ENCODE measurements around the gene PLCH1.
"Not testable (repeated sequence)": the region's sequence is repeated elsewhere in the genome, so short reads cannot be mapped to it uniquely, and the experiment has no call there.

Gene PLCH1

DNA sequence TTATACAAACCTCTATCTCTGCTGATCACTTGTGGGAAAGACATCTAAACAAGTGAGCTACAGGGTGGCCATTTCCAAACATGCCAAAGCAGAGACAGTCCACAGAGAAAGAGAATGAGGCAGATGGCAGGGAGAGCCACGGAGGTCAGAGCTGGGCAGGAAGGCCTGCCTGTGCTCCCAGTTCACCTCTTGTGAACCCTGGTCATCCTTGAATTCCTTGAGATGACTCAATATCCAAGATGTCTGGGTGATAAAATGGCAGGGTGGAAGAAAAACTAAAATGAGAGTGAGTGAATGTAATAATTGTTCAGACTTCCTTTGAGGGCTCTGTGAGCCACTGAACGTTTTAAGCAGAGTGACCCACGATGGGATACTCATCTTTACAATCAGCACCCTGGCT lies 104.8 kb downstream of the PLCH1 start:
- DNase-seq, result no peak

DNA sequence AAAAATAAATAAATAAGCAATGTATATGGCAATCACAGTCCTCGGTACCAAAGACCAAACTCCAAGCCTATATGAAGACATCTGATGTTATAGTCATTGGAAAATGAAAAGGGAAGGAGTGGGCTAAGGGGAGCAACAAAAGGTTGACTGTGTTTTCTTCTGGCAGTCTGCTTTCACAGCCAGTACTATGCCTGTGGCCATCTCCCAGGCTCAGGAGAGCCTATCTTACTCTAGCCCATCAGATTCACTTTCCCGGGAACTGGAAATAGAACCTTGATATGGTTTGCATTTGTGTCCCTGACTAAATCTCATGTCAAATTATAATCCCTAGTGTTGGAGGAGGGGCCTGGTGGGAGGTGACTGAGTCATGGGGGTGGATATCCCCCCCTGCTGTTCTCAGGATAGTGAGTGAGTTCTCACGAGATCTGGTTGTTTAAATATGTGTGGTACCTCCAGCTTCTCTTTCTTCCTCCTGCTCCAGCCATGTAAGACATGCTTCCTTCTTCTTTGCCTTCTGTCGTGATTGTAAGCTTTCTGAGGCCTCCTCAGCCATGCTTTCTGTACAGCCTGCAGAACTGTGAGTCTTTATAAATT lies 105.3 kb downstream of the PLCH1 start:
- no peak for DNase-seq

DNA sequence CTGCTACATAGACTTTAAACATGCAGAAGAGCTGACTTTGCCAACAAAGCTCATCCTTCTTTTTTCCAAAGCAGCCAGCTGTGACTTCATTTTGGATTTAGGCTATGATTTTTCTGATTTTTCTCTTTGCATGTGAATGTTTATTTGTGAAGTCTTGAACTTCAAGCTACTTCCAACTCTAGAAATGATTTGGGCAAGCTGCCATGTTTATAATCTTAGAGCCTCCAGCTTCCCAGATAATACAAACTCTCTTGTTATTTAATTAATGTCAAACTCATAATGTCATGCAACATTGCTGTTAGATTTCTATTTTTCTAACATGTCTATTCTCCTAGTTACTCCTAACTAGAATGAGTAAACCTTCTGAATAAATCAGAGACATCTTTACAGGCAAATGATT lies 106.4 kb downstream of the PLCH1 start:
- not testable (repeated sequence) for DNase-seq

DNA sequence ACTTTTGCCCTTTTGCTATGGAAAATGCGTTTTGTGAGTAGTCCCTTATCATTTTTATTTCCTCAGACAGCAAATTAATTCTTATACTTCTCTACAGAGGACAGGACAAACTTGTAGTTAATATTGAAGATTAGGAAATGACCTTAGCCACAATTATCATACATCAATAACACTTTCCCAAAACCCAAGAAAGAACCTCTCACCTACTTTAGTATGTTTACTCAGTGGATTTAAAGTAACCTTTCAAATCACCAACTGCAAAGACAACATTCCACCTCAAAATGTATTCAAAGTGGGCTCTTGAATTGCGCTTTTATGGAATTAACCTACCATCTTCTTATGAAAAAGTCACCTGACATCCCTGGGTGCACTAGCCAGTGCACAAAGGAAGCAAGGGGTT lies 107.3 kb downstream of the PLCH1 start:
- no peak for DNase-seq

DNA sequence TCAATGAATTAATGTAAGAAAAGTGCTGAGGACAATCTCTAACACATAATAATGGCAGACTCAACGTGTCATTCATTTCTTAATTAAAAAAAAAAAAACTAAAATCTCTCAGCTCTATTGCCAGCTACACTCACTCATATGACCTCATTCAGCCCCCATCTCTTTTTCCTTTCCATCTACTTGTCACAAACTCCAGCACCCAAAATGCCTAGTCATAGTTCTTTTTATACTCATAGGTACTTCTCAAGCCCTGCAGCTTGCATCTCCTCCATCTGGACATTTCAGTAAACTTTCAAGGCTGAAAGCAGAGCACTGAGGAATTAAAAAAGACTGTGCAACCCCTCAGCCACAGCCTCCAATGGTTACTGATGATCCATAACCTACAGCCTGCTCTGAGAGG lies 109.8 kb downstream of the PLCH1 start:
- DNase-seq, result no peak

DNA sequence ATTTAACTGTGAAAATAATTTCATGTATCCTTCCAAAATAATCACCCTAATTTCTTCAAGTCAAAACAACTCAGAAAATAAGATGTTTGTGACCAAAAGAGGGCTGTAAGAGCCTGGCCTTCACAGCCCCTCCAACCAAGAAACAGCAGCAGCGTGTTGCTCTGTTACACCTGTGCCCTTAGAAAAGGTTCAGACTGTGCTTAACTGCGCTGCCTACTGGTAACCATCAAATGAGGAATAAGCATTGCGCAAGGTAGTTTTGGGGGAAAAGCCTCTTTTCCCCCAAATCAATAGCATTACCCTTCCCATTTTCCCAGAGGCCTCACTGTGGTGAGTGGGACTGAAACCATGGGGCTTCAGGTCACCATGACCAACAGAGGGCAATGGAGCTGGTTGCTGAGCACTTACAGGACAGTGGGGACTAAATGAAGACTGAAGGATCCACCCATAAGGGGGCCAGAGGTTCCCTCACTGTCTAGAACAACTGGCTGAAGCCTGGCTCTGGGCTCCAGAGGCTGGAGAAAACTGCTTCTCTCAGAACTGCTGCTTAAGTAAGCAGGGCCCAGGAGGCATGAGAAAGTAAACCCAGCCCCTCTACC lies 110.7 kb downstream of the PLCH1 start:
- no peak for DNase-seq

DNA sequence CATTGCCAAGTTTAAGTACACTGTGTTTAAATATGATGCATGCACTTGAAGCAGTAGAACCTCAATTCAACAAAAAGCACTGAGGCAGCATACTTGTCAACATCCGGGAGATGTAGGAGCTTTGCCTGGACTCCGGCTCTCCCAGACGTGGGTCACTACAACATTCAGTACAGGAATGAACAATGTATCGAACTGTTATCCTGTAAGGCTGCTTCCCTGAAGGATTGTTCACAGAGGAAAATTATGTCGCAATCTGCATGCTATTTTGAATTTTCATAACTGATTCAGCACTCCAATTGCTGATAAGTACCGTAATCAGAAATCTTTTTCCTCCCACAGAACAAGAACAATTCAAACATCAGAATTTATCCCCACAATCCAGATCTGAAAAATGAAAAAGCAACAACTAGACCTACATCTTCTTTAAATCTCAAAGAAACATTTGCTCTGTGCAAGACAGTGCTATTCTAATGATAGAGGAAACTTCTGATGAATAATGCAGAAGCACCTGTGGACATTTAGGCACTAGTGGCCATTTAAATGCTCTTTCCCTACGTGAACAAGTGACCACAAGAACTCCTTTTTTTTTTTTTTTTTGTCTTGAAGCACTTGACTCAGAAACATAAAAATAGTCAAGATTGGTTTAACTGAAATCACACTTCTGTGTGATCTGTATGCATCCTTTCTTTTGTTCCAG lies 113.4 kb downstream of the PLCH1 start:
- DNase-seq, result no peak

DNA sequence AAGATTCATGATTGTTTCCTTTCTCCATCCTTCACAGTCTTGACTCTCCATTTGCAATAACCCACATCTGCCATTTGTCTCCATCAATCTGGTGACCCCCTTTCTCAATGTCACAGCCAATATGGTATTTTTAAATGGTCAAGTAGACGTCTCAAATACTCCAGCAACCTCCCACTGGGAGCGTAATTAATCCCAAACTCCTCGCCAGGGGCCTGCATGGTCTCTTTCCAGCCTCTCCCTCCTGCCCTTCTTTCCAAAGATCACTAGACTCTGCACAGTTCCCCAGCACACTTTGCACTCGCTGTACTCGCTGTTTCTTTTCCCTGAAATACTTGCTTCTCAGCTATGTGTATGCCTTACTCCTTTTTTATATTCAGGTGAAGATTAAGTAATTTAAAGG lies 115.3 kb downstream of the PLCH1 start:
- no peak for DNase-seq

DNA sequence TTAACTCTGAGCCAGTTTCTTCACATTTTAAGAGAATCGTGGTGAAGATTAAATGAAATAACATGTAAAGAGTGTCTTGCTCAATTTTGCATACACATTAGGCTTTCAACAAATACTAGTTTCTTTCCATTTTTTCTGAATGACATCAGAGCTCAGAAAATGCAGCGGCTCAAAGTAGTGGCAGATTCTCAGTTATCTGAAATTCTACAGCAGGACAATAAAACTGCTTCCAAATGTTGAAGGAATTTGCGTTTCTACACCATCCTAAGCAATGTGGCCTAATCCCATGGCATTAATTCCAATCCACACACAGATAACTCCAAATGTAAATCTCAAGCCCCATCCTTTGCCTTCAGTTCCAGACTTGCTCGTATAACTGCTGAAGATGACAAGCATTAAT lies 115.8 kb downstream of the PLCH1 start:
- DNase-seq, result no peak

DNA sequence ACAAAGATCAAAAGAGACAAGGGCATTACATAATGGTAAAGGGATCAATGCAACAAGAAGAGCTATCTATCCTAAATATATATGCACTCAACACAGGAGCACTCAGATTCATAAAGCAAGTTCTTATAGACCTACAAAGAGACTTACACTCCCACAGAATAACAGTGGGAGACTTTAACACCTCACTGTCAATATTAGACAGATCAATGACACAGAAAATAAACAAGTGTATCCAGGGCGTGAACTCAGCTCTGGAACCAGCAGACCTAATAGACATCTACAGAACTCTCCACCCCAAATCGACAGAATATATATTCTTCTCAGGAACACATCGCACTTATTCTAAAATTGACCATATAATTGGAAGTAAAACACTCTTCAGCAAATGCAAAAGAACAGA lies 122.2 kb downstream of the PLCH1 start:
- not testable (repeated sequence) for DNase-seq

DNA sequence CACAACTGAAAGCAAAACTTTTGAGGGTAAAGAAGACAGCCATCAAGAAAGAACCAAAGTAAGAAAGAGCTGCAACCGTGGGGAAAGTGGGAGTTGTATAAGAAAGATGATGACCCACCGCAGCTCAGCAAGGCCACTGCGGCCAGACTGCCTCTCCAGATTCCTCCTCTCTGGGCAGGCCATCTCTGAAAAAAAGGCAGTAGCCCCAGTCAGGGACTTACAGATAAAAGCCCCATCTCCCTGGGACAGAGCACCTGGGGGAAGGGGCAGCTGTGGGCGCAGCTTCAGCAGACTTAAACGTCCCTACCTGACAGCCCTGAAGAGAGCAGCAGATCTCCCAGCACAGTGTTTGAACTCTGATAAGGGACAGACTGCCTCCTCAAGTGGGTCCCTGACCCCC lies 124.3 kb downstream of the PLCH1 start:
- DNase-seq, result not testable (repeated sequence)

DNA sequence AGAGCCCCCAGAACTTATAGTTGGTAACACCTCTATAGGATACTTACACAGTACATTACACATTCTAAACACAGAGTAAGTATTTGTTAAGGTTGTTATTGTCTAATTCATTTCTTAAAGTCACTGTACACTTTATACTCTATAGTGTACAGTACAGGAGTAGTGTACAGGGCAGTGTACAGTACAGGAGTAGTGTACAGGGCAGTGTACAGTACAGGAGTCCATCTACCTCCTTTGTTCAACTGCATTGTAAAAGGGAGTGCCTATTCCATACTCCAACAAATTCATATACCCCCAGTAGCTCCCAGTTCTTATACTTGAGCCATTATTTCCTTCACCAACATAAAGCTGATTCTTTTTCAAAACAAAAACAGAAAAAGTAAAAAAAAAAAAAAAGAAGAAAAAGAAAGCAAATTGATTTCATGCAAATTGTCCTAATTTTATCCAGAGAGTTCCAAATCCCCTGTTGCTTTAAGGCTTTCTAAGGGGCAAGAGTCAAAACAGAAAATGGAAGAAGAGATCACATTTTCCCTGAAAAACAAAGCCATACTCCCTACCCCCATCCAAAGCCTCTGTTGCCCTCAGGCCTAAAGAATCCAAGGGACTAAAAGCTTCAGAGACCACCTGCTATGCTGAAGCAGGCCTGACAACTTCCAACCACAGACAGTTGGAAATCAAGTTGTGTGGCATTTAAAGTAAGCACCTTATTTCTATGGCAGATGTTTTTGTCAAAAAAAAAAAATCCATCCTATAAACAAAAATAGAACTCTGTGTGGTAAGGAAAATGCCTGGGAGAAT lies 125.6 kb downstream of the PLCH1 start:
- DNase-seq, result no peak

DNA sequence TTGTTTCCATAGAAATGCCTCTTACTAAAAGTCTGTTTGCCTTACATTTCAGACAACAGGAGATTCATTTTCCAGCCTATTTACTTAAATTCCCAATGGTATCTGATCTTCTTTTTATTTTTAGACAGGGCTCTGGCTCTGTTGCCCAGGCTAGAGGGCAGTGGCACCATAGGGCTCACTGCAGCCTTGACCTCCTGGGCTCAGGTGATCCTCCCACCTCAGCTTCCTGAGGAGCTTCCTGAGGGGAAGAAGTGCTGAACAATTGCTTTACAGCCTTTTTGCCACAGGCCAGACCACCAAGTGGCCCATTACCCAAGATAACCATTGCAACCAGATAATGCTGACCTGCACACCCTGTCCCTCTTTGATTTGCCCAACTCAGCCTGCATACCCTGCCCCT lies 126.3 kb downstream of the PLCH1 start:
- DNase-seq, result no peak

DNA sequence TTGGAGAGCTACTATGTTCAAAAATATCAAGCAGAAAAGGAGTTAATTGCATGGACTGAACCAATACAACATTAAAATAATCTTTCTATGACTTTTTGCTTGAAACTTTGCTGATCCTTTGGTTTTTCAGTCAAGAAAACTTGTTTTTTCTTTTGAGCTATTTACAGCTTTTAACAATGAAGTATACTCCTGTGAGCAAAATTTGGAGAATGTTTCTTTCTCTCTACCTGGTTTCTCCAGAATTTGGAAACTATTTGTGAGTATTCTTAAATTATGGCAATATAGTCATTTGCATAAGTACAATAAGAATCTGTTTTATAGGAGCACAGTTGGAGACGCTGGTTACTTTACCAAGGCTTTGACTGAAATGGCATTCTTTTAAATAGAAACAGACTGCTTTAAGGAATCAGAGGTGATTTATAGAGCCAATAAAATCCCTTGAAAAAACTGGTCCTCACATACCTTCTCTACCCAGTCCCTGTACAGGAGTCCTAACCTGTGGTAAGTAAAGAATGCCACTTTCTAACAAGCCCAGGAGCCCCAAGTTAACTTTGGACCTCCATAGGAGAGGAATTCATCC lies 127.4 kb downstream of the PLCH1 start:
- DNase-seq, result no peak

DNA sequence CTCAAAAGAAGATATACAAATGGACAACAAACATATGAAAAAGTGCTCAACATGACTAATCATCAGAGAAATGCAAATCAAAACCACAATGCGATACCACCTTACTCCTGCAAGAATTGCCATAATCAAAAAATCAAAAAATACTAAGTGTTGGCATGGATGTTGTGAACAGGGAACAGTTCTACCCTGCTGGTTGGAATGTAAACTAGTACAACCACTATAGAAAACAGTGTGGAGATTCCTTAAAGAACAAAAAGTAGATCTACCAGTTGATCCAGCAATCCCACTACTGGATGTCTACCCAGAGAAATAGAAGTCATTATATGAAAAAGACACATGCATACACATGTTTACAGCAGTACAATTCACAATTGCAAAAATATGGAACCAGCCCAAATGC lies 129.7 kb downstream of the PLCH1 start:
- DNase-seq, result not testable (repeated sequence)

DNA sequence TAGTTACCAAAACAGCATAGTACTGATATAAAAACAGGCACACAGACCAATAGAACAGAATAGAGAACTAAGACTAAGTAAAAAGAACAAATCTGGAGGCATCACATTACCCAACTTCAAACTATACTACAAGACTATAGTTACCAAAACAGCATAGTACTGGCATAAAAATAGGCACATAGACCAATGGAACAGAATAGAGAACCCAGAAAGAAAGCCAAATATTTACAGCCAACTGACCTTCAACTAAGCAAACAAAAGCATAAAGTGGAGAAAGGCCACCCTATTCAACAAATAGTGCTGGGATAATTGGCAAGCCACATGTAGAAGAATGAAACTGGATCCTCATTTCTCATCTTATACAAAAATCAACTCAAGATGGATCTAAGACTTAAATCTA lies 130.5 kb downstream of the PLCH1 start:
- not testable (repeated sequence) for DNase-seq

DNA sequence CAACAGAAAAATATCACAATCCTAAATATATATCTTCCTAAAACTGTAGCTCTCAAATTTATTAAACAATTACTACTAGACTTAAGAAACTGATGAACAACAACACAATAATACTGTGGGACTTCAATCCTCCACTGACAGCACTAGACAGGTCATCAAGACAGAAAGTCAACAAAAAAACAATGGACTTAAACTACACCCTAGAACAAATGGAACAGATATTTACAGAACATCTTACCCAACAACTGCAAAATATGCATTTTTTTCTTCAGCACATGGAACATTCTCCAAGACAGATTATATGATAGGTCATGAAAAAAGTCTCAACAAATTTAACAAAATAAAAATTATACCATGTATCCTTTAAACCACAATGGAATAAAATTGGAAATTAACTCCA lies 133.4 kb downstream of the PLCH1 start:
- DNase-seq, result no peak

DNA sequence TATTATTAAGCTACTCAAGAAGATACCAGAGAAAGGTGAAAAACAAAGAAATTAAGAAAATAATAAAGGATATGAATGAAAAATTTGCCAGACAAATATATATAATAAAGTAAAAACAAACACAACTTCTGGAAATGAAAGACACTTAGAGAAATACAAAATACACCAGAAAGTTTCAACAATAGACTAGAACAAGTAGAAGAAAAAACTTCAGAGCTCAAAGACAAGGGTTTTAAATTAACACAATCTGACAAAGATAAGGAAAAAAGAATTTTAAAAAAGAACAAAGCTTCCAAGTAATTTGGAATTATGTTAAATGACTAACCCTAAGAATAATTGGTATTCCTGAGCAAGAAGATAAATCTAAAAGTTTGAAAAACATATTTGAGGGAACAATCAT lies 135.3 kb downstream of the PLCH1 start:
- DNase-seq, result no peak

DNA sequence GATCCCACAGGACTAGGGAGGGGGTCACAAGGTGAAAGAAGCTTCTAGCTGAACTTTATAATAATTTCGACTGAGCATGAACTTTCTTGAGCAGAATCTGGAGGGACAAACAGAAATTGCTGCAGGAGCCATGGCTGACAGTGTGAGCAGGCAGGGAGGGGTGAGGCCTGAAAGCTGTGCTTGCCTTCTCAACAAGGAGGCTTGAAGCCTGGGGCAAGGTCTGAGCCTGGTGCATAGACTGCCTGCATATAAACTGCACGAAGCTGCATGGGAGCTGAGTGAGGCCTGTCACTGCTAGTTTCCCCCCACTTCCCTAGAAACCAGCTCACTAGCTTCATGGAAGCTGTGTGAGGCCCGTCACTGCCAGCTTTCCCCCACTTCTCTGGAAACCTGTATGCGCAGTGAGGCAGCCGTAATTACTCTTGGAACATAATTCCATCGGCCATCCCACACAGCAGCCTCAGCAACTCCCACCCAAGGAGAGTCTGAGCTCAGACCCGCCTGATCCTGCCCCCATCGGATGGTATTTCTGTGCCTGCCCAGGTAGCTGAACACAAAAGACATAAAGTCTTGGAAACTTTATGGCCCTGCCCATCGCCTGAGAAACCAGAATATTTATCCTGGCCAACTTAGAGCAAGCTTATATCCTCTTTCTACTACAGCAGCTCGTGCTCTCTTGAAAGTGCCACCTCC lies 136.5 kb downstream of the PLCH1 start:
- no peak for DNase-seq

DNA sequence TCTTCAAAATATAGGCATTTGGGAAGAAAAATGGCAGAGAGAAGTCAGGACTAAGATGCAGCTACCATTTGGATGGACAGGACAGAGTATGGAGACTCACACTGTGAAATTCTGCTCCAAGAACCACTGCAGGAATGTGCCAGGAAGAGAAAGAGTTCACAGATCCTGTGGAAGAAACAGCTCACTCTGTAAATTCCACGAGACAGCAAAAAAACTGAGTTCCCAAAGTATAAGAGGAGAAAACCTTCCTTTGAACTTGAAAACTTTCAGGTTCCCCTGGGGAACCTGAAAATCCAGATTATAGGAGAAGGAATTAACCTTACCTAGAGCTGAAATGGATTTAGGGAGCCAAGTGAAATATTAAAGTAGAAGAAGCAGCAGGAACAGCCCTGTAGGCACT lies 137.1 kb downstream of the PLCH1 start:
- DNase-seq, result no peak

DNA sequence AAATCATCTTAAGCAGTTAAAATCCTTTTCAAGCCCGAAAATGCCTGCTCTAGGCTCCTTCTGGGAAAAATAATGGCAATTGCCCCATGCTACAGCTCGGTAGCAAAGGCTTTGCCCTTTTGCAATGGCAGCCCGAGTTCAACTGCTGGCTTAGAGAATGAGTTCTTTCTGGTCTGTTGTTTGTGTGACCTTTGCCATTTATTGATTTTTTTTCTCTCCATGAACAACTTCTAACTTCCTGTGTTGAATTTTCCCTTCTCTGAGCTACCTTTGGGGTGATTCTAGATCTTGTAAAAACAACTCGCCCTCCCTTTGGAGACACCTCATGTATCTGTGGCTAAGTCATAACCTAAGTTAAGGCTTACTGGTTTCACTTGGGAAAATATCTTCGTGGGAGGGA lies 139.3 kb downstream of the PLCH1 start:
- no peak for DNase-seq

DNA sequence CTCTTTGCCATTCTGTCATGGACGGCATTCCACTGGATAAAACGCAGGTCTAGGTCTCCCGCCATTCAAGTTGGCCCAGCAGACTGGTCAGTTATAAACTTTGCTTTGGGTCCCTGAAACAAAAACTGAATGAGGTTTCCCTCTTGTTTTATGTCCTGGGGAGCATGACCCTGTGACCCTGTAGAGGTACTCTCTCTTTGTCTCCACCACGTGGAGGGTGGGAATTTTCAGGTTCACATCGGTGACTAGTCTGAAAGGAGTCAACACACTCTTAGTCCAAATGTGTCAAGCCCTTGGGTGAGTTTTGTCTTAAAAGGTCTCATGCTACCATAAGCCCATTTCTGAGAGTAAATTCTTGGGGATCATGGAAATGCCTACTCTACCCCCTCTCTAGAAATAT lies 139.9 kb downstream of the PLCH1 start:
- DNase-seq, result no peak

DNA sequence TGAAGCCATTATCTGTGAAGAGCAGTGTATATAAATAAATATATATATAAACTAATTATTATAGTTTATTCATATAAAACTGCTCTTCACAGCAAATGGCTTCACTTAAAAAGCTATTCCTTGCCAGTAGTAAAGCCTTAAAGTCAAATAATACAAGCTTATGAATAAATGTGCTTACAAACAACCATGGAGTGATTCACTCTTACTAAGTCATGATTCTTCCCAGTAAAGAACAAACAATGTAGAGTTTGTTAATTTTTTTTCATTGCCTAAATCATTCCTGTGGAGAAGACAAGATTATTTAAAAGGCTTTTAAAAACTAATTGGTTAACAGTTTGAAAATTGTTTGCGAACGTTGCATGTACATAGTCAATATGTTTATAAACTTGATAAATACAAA lies 140.7 kb downstream of the PLCH1 start:
- DNase-seq, result no peak
